T-helper 2 cell (primary cell): ENCODE measurements around the gene AFDN.

ENCODE experiments used
- DNase-seq, 5 experiments: peaks; one replicate each; pipeline versions ENCODE4 v3.0.0 to v3.0.0-alpha.2; 2012 to 2022

The AFDN gene

GRCh38 chr6:168005796-168006195 lies 179.1 kb downstream of the AFDN start:
- no peak for DNase-seq

- DNase-seq, result no peak
Observed at GRCh38 chr6:168007592-168008338, 181.1 kb downstream of the AFDN start.

- no peak for DNase-seq
Observed at GRCh38 chr6:168009331-168009730, 182.6 kb downstream of the AFDN start.

- DNase-seq, result no peak
Observed at GRCh38 chr6:168011291-168011690, 184.6 kb downstream of the AFDN start.

GRCh38 chr6:168012431-168013249 lies 185.9 kb downstream of the AFDN start:
- DNase-seq, result no peak

GRCh38 chr6:168013250-168013915 lies 186.7 kb downstream of the AFDN start:
- no peak for DNase-seq

- no peak for DNase-seq
Observed at GRCh38 chr6:168014428-168014827, 187.7 kb downstream of the AFDN start.

GRCh38 chr6:168015009-168015408 lies 188.3 kb downstream of the AFDN start:
- no peak for DNase-seq

GRCh38 chr6:168015482-168016175 lies 188.9 kb downstream of the AFDN start:
- DNase-seq, result no peak

GRCh38 chr6:168016176-168016620 lies 189.5 kb downstream of the AFDN start:
- DNase-seq, result no peak

GRCh38 chr6:168016721-168017525 lies 190.2 kb downstream of the AFDN start:
- DNase-seq, result no peak

- no peak for DNase-seq
Observed at GRCh38 chr6:168017629-168018028, 190.9 kb downstream of the AFDN start.

- DNase-seq, result no peak
Observed at GRCh38 chr6:168018664-168019063, 192.0 kb downstream of the AFDN start.

- DNase-seq, result no peak
Observed at GRCh38 chr6:168020242-168020641, 193.5 kb downstream of the AFDN start.

GRCh38 chr6:168021581-168021980 lies 194.9 kb downstream of the AFDN start:
- DNase-seq, result no peak
